Measurements from ENCODE around the gene MFAP4.
A peak's percentile ranks its signal among the peaks of the same experiment; 100 is the strongest.

Gene MFAP4

DNA sequence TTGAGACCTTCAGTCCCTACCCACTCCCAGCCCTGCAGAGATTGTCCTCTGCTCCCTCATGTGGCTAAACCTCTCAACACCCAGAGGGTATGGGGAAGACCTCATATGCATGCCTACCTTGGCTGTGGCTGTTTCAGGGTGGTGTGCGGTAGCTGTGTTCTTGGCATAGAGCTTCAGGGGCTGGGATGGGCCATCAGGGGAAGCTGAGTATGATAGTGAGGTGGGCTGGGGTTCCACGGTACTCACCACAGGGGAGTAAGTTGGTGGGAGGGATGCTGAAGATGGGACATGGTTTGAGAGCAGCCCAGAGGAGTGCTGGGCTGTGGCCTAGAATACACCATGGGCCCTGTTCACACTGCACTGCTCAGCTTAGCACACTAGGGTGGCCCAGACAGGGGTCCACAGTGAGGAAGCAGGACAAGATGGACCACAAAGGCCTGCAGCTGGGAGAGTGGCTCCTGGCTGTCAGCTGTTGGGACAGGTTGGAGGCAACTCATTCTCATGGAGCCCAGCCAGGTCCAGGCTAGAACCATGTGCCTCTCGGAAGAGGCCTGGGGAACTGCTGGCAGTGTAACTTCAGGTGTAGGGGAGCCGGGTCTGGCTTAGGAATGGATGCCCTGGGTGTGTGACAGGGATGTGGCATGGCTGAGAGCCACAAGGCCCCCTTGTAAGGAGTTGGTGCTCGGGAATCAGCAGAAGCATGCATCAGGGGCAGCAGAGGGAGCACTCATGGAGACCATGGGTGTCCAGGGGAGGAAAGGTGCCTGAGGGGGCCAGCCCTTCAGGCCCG, 3.1 kb downstream of the MFAP4 start:
- DNase-seq: no peak

DNA sequence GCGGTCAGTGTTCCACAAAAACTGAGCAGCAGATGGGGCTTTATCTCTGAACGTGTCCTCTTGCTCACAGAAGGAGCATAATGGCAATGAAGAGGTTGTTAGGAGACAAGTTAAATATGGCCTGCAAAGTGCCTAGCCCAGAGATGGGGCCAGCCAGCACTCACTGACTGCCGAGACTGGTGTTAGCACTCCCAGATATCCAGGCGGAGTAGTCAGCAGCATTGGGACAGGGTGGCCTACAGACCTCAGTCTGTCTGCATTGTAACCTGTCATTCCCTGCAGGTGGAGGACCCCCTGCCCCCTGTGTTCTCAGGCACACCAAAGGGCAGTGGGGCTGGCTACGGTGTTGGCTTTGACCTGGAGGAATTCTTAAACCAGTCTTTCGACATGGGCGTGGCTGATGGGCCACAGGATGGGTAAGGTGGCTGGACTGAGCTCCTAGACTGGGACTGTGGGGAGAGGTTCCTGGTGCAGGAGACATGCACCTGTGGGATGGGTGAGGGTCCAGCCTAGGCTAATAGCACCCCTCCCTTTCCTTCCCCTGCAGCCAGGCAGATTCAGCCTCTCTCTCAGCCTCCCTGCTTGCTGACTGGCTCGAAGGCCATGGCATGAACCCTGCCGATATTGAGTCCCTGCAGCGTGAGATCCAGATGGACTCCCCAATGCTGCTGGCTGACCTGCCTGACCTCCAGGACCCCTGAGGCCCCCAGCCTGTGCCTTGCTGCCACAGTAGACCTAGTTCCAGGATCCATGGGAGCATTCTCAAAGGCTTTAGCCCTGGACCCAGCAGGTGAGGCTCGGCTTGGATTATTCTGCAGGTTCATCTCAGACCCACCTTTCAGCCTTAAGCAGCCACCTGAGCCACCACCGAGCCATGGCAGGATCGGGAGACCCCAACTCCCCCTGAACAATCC, 4.2 kb downstream of the MFAP4 start:
- no peak for DNase-seq

DNA sequence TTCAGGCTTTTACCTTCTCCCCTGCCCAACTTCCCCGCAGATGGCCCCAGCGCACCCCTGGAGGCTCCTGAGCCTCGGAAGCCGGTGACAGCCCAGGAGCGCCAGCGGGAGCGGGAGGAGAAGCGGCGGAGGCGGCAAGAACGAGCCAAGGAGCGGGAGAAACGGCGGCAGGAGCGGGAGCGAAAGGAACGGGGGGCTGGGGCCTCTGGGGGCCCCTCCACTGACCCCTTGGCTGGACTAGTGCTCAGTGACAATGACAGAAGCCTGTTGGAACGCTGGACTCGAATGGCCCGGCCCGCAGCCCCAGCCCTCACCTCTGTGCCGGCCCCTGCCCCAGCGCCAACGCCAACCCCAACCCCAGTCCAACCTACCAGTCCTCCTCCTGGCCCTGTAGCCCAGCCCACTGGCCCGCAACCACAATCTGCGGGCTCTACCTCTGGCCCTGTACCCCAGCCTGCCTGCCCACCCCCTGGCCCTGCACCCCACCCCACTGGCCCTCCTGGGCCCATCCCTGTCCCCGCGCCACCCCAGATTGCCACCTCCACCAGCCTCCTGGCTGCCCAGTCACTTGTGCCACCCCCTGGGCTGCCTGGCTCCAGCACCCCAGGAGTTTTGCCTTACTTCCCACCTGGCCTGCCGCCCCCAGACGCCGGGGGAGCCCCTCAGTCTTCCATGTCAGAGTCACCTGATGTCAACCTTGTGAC, 5.1 kb downstream of the MFAP4 start:
- no peak for DNase-seq

DNA sequence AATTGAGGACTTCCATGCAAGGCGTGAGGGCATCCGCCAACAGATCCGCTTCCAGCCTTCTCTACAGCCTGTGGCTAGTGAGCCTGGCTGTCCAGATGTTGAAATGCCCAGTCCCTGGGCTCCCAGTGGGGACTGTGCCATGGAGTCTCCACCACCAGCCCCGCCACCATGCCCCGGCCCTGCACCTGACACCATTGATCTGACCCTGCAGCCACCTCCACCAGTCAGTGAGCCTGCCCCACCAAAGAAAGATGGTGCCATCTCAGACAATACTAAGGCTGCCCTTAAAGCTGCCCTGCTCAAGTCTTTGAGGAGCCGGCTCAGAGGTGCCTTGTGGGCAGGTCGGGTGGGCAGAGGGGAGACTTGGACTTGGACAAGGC, 5.6 kb downstream of the MFAP4 start:
- DNase-seq: no peak

DNA sequence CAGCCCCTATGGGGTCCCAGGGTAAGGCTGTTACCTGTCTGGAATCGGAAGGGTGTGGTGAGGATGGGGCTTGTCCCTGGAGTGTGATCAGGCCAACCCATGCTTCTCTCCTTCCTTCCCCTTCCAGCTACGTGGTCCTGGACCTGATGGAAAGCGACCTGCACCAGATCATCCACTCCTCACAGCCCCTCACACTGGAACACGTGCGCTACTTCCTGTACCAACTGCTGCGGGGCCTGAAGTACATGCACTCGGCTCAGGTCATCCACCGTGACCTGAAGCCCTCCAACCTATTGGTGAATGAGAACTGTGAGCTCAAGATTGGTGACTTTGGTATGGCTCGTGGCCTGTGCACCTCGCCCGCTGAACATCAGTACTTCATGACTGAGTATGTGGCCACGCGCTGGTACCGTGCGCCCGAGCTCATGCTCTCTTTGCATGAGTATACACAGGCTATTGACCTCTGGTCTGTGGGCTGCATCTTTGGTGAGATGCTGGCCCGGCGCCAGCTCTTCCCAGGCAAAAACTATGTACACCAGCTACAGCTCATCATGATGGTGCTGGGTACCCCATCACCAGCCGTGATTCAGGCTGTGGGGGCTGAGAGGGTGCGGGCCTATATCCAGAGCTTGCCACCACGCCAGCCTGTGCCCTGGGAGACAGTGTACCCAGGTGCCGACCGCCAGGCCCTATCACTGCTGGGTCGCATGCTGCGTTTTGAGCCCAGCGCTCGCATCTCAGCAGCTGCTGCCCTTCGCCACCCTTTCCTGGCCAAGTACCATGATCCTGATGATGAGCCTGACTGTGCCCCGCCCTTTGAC, 6.3 kb downstream of the MFAP4 start:
- no peak for DNase-seq

DNA sequence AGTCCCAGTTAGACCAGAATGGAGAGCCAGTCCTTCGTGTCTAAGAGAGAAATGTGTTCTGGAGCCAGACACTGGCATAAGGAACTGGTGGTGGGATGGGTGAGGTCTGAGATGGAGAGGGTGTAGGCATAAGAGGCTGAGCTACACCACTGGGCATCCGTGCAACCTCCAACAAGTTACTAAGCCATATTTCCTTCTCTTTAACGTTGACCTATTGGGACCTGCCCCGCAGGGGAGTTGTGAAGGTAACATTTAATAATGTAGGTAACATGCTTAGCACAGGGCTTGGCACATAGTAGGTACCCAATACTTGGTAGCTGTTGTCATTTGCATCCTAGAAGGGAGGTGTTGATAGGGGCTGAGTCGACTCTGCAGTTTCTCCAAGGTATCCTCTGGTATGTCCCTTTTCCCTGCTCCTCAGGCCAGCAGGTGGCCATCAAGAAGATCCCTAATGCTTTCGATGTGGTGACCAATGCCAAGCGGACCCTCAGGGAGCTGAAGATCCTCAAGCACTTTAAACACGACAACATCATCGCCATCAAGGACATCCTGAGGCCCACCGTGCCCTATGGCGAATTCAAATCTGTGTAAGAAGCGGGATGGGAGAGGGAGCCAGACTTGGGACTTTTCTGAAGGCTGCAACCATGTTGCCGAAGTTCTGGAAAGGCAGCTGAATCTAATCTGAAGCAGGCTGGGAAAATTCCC, 7.5 kb downstream of the MFAP4 start:
- no peak for DNase-seq

DNA sequence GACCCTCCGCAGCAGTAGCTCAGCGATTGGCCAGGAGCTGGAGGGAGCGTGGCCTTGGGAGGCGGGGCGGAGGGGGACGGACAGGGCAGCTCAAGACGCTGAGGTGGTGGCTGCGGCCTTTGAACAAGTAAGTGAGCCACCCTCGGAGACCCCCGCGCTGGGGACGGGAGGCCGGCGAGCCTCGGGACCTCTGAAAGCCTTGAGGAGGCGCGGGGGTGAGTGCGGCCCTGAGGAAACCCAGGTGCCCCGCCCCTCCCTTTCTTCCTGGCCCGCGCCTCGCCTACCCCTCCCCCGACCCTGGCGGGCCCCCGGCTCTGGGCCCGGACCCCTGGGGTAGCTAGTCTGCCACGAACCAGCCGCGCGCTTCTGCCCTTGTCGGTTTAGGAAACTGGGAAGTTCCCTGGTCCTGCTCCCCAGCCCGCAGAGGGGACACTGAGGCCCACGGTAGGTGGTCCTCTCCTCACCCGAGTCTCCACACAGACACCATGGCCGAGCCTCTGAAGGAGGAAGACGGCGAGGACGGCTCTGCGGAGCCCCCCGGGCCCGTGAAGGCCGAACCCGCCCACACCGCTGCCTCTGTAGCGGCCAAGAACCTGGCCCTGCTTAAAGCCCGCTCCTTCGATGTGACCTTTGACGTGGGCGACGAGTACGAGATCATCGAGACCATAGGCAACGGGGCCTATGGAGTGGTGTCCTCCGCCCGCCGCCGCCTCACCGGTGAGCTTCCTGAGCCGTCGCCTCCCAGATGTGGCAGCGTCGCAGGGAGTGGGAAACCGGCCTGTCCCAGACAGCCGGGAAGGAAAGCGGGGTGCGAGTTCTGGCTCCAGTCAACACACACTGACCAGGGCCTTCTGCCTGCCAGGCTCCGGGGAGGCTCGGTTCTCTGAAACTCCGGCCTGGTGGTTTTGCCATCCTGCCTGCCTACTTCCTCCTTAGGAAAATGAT, 8.3 kb downstream of the MFAP4 start, which contains the start of gene MAPK7:
TSS of gene MAPK7 (plus strand) at position 83 of the 945 bp plus-strand sequence. CDS start at position 486, 403 bp downstream.
- no peak for DNase-seq

DNA sequence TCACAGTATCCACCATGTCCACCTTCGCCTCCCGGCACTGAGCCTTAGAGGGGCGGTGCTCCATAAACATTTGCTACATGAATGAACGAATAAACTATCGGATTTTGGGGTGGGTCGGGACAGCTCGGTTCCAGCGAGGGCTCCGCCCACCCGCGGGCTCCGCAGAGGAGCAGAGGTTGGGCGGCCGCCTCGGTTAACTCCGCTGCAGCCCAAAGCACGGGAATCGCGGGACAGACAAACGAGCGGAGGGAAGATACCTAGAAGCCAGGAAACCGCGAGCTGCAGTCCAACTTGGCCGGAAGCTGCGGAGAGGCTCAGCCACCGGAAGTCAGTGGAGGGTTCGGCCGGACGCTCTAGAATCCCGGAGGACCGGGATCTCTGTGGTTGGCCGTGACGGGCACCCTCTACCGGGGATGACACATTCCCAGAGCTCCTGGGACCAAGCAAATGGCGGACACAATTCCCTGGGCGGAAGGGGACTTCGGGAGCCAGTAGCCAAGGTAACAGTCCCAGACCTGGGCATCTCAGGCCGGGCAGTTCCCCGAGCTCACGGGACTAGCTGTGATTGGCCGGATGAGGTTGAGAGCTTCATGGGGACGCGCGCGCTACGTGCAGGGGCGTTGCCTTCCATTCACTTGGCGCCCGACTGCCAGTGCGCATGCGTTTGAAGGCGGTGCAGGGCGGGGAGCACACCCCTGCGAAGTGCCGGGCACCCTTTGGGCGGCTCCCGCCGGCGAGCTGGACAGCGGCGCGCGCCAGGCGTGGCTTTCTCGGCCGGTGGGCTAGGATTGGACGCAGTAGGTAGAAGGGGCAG, 9.2 kb downstream of the MFAP4 start:
- DNase-seq: peak; percentile 92

DNA sequence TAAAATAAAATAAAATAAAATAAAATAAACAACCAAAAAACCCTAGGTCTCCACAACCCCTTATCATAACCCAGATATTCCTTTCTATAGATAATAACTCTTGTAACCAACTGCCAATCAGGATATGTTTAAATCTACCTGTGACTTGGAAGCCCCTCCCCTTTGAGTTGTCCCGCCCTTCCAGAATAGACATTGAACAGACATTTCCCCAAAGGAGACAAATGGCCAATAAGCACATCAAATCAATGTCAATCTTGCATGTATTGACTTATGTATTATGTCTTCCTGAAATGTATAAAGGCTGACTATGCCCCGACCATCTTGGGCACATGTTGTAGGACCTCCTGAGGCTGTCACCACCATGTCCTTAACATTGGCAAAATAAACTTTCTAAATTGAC, 10.2 kb downstream of the MFAP4 start:
- no peak for DNase-seq

DNA sequence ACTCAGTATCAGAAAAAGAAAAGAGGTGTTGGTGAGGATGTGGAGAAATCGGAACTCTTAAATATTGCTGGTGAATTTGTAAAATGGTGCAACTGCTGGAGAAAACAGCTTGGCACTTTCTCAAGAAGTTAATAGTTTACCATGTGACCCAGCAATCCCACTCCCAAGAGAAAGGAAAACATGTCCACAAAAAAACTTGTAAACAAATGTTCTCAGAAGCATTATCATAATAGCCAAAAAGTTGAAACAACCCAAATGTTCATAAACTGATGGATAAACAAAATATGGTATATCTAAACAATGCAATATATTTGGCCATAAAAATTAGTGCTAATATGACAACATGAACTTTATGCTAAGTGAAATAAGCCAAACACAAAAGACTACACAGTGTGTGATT, 11.3 kb downstream of the MFAP4 start:
- no peak for DNase-seq

DNA sequence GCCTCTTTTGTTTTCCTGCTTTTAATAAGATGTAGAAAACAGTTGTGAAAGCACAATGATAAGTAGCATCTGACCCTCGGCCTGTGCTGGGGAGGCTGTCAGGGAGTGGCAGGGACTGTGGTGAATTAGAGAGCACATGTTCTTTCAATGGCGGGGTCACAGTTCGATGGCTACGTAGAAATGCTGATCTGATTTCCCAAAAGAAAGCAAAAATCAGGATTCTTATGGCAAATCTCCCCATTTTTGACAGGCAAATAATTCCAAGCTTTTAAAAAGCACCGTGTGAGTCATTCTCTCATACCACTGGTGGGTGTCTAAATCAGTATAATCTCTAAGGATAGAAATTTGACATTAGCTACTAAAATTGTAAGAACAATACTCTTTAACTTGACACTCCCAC, 12.9 kb downstream of the MFAP4 start:
- DNase-seq: no peak

DNA sequence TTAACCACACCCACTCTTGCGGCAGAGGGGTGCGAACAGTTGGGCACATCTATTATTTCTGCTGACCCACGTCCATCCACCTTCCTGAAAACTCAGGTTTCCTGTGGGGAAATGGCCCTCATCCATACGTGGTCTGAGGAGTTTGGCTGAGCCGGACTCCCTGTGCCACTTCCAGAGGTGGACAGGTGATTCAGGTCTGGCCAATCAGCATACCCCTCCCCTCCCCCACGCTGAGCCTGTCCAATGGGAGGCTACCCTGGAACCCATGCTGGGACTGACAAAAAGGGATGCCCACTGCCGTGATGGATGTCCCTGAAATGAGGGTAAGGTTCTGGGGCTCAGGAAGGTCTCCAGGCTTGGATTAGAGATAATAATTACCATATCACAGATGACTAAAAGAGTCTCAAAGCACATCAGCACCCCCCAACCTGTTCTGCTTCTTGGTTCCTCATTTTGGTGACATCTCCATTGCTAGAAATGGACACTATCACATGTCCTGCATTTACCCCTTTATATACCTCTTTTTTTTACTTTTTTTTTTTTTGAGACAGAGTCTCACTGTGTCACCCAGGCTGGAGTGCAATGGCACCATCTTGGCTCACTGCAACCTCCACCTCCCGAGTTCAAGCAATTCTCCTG, 14.0 kb downstream of the MFAP4 start:
- no peak for DNase-seq

DNA sequence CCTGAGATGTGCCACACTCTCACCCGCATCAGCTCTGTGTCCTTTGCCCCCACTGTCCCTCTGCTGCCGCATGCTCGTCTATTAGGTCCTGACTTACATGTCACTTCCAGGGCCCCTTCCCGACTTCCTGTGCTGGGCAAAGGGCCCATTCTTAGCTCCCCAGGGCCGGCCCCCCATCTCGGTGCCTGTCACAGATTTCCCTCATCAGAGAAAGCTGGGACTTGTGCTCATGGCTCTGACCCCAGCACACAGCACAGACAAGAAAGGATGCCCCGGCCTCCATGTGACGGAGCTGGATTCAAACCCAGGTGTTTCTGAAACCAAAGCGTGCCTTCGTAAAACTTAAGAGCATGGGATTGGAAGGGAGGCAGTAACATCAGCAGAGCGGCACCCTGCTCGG, 14.6 kb downstream of the MFAP4 start:
- no peak for DNase-seq

DNA sequence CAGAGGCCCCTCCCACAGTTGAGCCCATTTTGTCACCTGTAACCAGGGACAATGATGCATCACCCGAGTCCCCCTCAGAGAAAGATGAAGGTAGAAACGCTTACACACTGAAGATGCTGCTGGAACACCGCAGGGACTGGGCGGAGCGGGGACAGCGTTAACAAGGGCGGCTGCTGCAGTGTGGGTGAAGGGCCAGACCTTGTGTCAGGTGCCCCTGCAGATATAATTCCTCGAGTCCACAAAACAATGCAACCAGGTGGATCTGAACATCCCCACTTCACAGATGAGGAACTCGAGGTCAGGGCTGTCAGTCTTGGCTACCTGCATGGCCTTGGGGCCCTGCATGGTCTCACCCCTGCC, 15.0 kb downstream of the MFAP4 start:
- DNase-seq: no peak

DNA sequence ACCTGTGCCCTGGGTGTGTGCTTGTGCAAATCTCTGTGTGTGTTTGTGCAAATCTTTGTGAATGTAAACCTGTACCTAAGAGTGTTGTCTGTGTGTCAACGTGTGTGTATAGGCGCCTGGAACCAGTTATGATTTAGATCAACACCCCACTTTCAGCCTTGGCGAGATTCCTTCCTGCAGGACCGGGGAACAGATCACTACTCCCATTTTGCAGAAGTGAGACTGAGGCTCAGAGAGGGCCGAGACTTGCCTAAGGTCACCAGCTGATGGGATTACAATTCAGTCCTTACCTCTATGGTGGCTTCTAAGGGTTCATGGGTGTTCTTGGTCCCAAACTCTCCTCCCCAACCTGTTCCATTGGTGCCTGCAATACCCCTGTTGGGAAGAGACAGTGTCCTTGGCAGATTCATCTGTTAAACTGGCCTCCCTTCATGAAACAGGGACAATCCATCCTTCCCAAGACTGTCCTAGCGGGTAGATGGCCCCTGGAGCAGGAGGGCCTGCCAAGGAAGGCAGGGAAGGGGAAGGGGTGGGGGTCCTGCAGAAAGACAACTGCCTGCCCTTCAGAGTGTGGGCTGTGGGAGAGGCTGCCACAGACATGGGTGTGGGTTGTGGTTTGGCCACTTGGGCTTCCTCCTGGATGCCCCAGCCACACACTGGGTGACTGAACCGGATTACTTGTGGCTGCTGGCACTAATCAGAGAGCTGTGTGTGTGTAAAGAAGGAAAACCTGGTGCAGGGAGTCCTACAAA, 15.6 kb downstream of the MFAP4 start:
- no peak for DNase-seq

DNA sequence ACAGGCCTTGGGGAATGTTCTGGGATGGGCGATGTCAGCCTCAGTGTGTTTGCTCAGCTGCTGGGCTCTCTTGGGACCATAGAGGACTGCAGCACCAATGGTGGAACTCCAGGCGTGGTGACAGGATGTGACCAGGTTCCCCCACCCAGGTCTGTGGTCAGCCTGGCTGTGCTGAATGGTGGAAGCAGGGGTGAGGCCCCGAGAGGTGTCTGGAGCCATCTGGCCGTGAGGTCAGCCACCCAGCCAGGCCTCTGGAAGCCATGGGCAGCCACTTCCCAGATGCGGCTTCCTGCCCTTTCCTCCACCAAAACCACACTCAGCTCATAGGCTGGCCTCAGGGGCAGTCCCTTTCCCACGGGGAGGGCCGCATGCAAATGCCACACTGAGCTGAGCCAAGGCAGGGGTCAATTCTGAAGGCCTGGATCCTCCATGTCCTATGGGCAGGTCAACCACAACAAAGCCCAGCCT, 16.5 kb downstream of the MFAP4 start:
- no peak for DNase-seq

DNA sequence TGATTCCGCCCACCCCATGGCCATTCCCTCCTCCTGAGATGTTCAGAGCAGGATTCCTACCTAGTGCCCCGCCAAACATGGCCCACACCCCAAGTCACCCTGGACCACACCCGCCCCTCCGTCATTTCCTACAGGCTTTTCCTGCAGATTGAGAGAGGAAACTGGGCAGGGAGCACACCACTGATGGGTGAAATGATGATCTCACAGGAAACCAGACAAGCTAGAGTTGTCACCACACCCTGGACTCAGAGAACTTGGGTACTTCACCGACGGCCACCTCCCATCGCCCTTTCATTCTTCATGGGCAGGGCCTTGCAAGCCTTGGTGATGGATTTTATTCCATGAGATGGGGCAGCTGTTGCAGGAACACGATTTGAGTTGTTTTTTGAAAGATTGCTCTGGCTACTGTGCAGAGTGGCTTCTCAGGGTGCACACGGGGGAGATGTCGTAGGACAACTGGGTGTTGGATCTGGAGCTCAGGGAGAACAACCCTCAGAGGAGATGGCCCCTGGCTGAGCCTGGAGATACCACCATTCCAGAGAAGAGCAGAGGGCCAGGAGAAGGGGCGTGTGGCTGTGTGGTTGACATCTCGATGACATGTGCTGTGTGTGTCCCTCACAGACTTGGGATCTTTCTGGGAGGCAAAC, 17.0 kb downstream of the MFAP4 start:
- DNase-seq: no peak

All from NCI-H1092 (cell line).